Fibroblast of skin of left quadriceps (primary cell): ENCODE data around the gene ZNF423.

Experiments
- DNase-seq, 2 experiments: peaks; one replicate each; pipeline ENCODE4 v3.0.0-alpha.2; 2013; ENCODE audit warnings: low read depth in 2 of 2

The ZNF423 gene

GRCh38 chr16:49826515-49826914 lies 29.4 kb downstream of the ZNF423 start:
- DNase-seq = no peak

GRCh38 chr16:49825041-49825440 lies 30.9 kb downstream of the ZNF423 start:
- no peak for DNase-seq

GRCh38 chr16:49824593-49824992 lies 31.3 kb downstream of the ZNF423 start:
- no peak for DNase-seq

GRCh38 chr16:49822649-49823370 lies 33.1 kb downstream of the ZNF423 start:
- DNase-seq = no peak

GRCh38 chr16:49821614-49822282 lies 34.2 kb downstream of the ZNF423 start:
- no peak for DNase-seq

- no peak for DNase-seq
Measured at GRCh38 chr16:49821156-49821555, 34.8 kb downstream of the ZNF423 start.

- DNase-seq = no peak
Measured at GRCh38 chr16:49817754-49818507, 38.0 kb downstream of the ZNF423 start.

- no peak for DNase-seq
Measured at GRCh38 chr16:49816875-49817274, 39.0 kb downstream of the ZNF423 start.

GRCh38 chr16:49811644-49812334 lies 44.1 kb downstream of the ZNF423 start:
- DNase-seq = no peak

- no peak for DNase-seq
Measured at GRCh38 chr16:49810831-49811230, 45.1 kb downstream of the ZNF423 start.

- no peak for DNase-seq
Measured at GRCh38 chr16:49809561-49809960, 46.4 kb downstream of the ZNF423 start.

- no peak for DNase-seq
Measured at GRCh38 chr16:49809062-49809461, 46.9 kb downstream of the ZNF423 start.

- peak; percentile 82 to 86 for DNase-seq
Measured at GRCh38 chr16:49806446-49806845, 49.5 kb downstream of the ZNF423 start.

- no peak for DNase-seq
Measured at GRCh38 chr16:49801290-49801689, 54.6 kb downstream of the ZNF423 start.

GRCh38 chr16:49800876-49801275 lies 55.0 kb downstream of the ZNF423 start:
- no peak for DNase-seq

GRCh38 chr16:49800441-49800840 lies 55.5 kb downstream of the ZNF423 start:
- no peak for DNase-seq

- DNase-seq = no peak
Measured at GRCh38 chr16:49799172-49799571, 56.7 kb downstream of the ZNF423 start.

GRCh38 chr16:49795513-49795912 lies 60.4 kb downstream of the ZNF423 start:
- DNase-seq = no peak

GRCh38 chr16:49793244-49793643 lies 62.7 kb downstream of the ZNF423 start:
- no peak for DNase-seq

GRCh38 chr16:49789616-49790015 lies 66.3 kb downstream of the ZNF423 start:
- no peak for DNase-seq

- peak; percentile 76 to 80 for DNase-seq
Measured at GRCh38 chr16:49788986-49789385, 66.9 kb downstream of the ZNF423 start.

- no peak for DNase-seq
Measured at GRCh38 chr16:49788572-49788971, 67.3 kb downstream of the ZNF423 start.
